Measurements from ENCODE around the gene DIMT1. TPM values are rescaled to one million over a fixed set of nuclear protein-coding genes. Genes with fewer than 3 reads are reported as not detected.

The DIMT1 gene
- 18.7 TPM for total RNA-seq
- 10 to 100 TPM; 21.9 to 26.3 (median 23.3) TPM for polyA plus RNA-seq (ENCODE audit: insufficient read depth in 1 of 8, insufficient read length in 8 of 8, low replicate concordance in 1 of 8)
- long read RNA-seq, donor 1, partial matches to known transcripts = 0 of 2 reads
- long read RNA-seq, donor 1, other reads (novel, unspliced or antisense) = 0 of 2 reads
- long read RNA-seq, donor 2, partial matches to known transcripts = 0 of 1 reads
- long read RNA-seq, donor 2, other reads (novel, unspliced or antisense) = 0 of 1 reads
- long read RNA-seq, donor 3, transcript DIMT1-201 (12 exons, 2,859 nt) = major isoform, 10 of 11 reads
- long read RNA-seq, donor 3, partial matches to known transcripts = 0 of 11 reads
- long read RNA-seq, donor 3, other reads (novel, unspliced or antisense) = 0 of 11 reads
- long read RNA-seq, donor 4, transcript DIMT1-201 (12 exons, 2,859 nt) = major isoform, 9 of 18 reads
- long read RNA-seq, donor 4, partial matches to known transcripts = 8 of 18 reads
- long read RNA-seq, donor 4, other reads (novel, unspliced or antisense) = 0 of 18 reads
- long read RNA-seq, donor 5, transcript DIMT1-201 (12 exons, 2,859 nt) = major isoform, 19 of 20 reads
- long read RNA-seq, donor 5, partial matches to known transcripts = 0 of 20 reads
- long read RNA-seq, donor 5, other reads (novel, unspliced or antisense) = 0 of 20 reads
- long read RNA-seq, donor 6, transcript DIMT1-201 (12 exons, 2,859 nt) = major isoform, 6 of 11 reads
- long read RNA-seq, donor 6, partial matches to known transcripts = 5 of 11 reads
- long read RNA-seq, donor 6, other reads (novel, unspliced or antisense) = 0 of 11 reads
- long read RNA-seq, donor 7, transcript DIMT1-201 (12 exons, 2,859 nt) = major isoform, 9 of 10 reads
- long read RNA-seq, donor 7, partial matches to known transcripts = 0 of 10 reads
- long read RNA-seq, donor 7, other reads (novel, unspliced or antisense) = 0 of 10 reads
- long read RNA-seq, donor 8, transcript DIMT1-201 (12 exons, 2,859 nt) = major isoform, 13 of 23 reads
- long read RNA-seq, donor 8, partial matches to known transcripts = 10 of 23 reads
- long read RNA-seq, donor 8, other reads (novel, unspliced or antisense) = 0 of 23 reads
- long read RNA-seq, donor 9, partial matches to known transcripts = 0 of 4 reads
- long read RNA-seq, donor 9, other reads (novel, unspliced or antisense) = 0 of 4 reads
- long read RNA-seq, donor 10, transcript DIMT1-201 (12 exons, 2,859 nt) = major isoform, 8 of 9 reads
- long read RNA-seq, donor 10, partial matches to known transcripts = 0 of 9 reads
- long read RNA-seq, donor 10, other reads (novel, unspliced or antisense) = 0 of 9 reads
- long read RNA-seq, donor 11, transcript DIMT1-201 (12 exons, 2,859 nt) = major isoform, 9 of 10 reads
- long read RNA-seq, donor 11, partial matches to known transcripts = 0 of 10 reads
- long read RNA-seq, donor 11, other reads (novel, unspliced or antisense) = 0 of 10 reads

- under 1% methylated on average over 62 of the region's 66 CpGs for WGBS (ENCODE audit: insufficient coverage)
- Histone ChIP-seq H3K4me3 (ENCODE audit: low read length) (peak within 1 kb of the TSS; percentile 90), H3K9me3 (replicated peaks; ENCODE audit: control insufficient read depth, low read depth, low read length) (no peaks in the 10 kb centered on the region), H3K36me3 (ENCODE audit: control insufficient read depth, insufficient read depth, low read length) (peaks cover 17% of the 10 kb centered on the region), H3K4me1 (ENCODE audit: control insufficient read depth, insufficient read depth, low read length) (no peaks in the 10 kb centered on the region), H3K27me3 (ENCODE audit: control insufficient read depth, insufficient read depth, low read length) (no peaks in the 10 kb centered on the region), H3K27ac (ENCODE audit: low read length) (peak within 1 kb of the TSS; percentile 98)
- DNase-seq = peak; percentile 99
Observed at GRCh38 chr5:62403411-62404250, at the start of gene DIMT1. Gene DIMT1 (minus strand): TSS chr5:62403905. CDS start chr5:62403772, 133 bp downstream.

DNA sequence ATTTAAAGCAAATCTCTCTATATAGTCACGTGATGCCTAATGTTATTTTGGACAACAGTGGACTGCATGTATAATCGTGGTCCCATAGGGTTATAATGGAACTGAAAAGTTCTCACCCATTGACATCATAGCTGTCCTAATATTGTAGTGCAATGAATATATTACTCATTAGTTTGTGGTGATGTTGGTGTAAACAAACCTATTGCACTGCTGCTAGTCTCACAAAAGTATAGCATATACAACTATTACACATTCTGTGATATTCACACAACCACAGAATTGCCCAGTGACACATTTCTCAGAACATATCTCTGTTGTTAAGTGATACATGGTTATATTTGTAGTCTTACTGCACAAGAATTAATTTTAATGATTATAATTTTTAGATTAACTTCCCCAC lies 46.6 kb upstream of the DIMT1 start:
- peaks cover 16% of the 10 kb centered on the region for H3K36me3 ChIP-seq (ENCODE audit: control insufficient read depth, insufficient read depth, low read length)
- no peaks in the 10 kb centered on the region for H3K4me1 ChIP-seq (ENCODE audit: control insufficient read depth, insufficient read depth, low read length)
- no CpG with 5 or more reads among the region's 2 CpGs for WGBS (ENCODE audit: insufficient coverage)
- H3K27ac ChIP-seq (ENCODE audit: low read length) = no peak overlapping the region
- H3K4me3 ChIP-seq (ENCODE audit: low read length) = no peak overlapping the region
- no peaks in the 10 kb centered on the region for H3K27me3 ChIP-seq (ENCODE audit: control insufficient read depth, insufficient read depth, low read length)
- H3K9me3 ChIP-seq (replicated peaks; ENCODE audit: control insufficient read depth, low read depth, low read length) = no peaks in the 10 kb centered on the region
- DNase-seq = no peak

DNA sequence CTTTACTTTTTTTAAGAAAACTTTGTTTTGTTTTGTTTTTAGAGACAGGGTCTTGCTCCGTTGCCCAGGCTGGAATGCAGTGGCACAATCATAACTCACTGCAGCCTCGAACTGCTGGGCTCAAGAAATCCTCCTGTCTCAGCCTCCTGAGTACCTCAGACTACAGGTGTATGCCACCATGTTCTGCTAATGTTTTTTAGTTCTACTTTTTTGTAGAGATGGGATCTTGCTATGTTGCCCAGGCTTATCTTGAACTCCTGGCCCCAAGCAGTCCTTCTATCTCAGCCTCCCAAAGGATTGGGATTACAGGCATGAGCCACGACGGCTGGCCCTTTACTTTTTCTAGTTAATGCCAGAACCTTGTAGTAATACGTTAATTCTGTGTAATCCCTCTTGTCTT lies 44.8 kb upstream of the DIMT1 start:
- Histone ChIP-seq H3K4me3 (ENCODE audit: low read length) (no peak overlapping the region), H3K9me3 (replicated peaks; ENCODE audit: control insufficient read depth, low read depth, low read length) (no peaks in the 10 kb centered on the region), H3K27me3 (ENCODE audit: control insufficient read depth, insufficient read depth, low read length) (no peaks in the 10 kb centered on the region), H3K27ac (ENCODE audit: low read length) (no peak overlapping the region), H3K36me3 (ENCODE audit: control insufficient read depth, insufficient read depth, low read length) (peaks cover 16% of the 10 kb centered on the region), H3K4me1 (ENCODE audit: control insufficient read depth, insufficient read depth, low read length) (no peaks in the 10 kb centered on the region)
- no CpG with 5 or more reads among the region's 5 CpGs for WGBS (ENCODE audit: insufficient coverage)
- DNase-seq = no peak

DNA sequence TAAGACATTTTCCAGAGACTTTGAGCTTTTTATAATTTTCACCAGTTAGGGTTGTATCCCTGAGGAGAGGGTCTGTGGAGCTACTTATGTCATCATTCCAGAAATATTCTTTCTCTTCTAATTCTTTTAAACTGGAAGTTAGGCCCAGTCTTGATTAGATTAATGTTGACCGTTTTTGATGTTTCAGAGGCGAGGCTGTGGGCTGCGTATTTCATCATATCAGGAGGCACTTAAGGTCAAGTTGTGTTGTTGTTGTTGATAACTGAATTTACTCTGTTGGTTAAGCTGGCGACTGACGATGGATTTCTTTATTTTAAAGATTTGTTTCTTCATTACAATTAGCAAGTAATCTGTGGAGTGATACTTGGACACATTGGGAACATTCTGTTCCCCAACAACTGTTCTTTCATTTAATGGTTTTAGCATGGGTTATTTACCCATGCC lies 28.9 kb upstream of the DIMT1 start:
- DNase-seq = peak; percentile 4
- Histone ChIP-seq H3K4me1 (ENCODE audit: control insufficient read depth, insufficient read depth, low read length) (peaks cover 3% of the 10 kb centered on the region), H3K27ac (ENCODE audit: low read length) (no peak overlapping the region), H3K36me3 (ENCODE audit: control insufficient read depth, insufficient read depth, low read length) (no peaks in the 10 kb centered on the region), H3K4me3 (ENCODE audit: low read length) (no peak overlapping the region), H3K27me3 (ENCODE audit: control insufficient read depth, insufficient read depth, low read length) (no peaks in the 10 kb centered on the region), H3K9me3 (replicated peaks; ENCODE audit: control insufficient read depth, low read depth, low read length) (no peaks in the 10 kb centered on the region)
- WGBS (ENCODE audit: insufficient coverage) = no CpG with 5 or more reads among the region's 5 CpGs

- Histone ChIP-seq H3K4me1 (ENCODE audit: control insufficient read depth, insufficient read depth, low read length) (peaks cover 3% of the 10 kb centered on the region), H3K4me3 (ENCODE audit: low read length) (no peak overlapping the region), H3K27ac (ENCODE audit: low read length) (peak overlapping the region; percentile 13), H3K27me3 (ENCODE audit: control insufficient read depth, insufficient read depth, low read length) (no peaks in the 10 kb centered on the region), H3K9me3 (replicated peaks; ENCODE audit: control insufficient read depth, low read depth, low read length) (no peaks in the 10 kb centered on the region), H3K36me3 (ENCODE audit: control insufficient read depth, insufficient read depth, low read length) (no peaks in the 10 kb centered on the region)
- WGBS (ENCODE audit: insufficient coverage) = 56% methylated on average over 7 of the region's 11 CpGs
- DNase-seq = peak; percentile 13
Observed at GRCh38 chr5:62431735-62432620, 28.3 kb upstream of the DIMT1 start.

DNA sequence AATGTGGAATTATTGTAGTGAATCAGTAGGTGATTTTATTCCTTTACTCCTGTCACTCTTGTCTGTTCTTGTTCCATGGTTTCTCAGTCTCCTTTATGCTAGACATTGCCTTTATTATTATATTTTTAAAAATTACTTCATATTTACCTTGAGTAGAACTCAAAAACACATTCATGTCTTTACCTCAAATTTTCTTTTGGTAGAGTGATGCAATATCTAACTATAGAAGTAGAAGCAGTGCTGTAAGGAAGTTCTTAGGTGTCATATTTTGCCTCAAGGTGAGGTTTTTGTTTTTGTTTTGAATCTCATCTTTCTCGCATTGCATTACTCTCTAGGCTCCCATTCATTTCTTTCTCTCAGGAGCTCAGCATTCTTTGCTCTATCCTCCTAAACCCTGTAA lies 21.1 kb upstream of the DIMT1 start:
- Histone ChIP-seq H3K4me1 (ENCODE audit: control insufficient read depth, insufficient read depth, low read length) (no peaks in the 10 kb centered on the region), H3K4me3 (ENCODE audit: low read length) (no peak overlapping the region), H3K27me3 (ENCODE audit: control insufficient read depth, insufficient read depth, low read length) (no peaks in the 10 kb centered on the region), H3K27ac (ENCODE audit: low read length) (no peak overlapping the region), H3K36me3 (ENCODE audit: control insufficient read depth, insufficient read depth, low read length) (peaks cover 3% of the 10 kb centered on the region), H3K9me3 (replicated peaks; ENCODE audit: control insufficient read depth, low read depth, low read length) (no peaks in the 10 kb centered on the region)
- no CpG with 5 or more reads among the region's 1 CpG for WGBS (ENCODE audit: insufficient coverage)
- no peak for DNase-seq

GRCh38 chr5:62421414-62421813 lies 17.7 kb upstream of the DIMT1 start:
- no peak overlapping the region for H3K27ac ChIP-seq (ENCODE audit: low read length)
- H3K4me1 ChIP-seq (ENCODE audit: control insufficient read depth, insufficient read depth, low read length) = no peaks in the 10 kb centered on the region
- H3K27me3 ChIP-seq (ENCODE audit: control insufficient read depth, insufficient read depth, low read length) = no peaks in the 10 kb centered on the region
- peaks cover 3% of the 10 kb centered on the region for H3K36me3 ChIP-seq (ENCODE audit: control insufficient read depth, insufficient read depth, low read length)
- no peaks in the 10 kb centered on the region for H3K9me3 ChIP-seq (replicated peaks; ENCODE audit: control insufficient read depth, low read depth, low read length)
- no CpG with 5 or more reads among the region's 1 CpG for WGBS (ENCODE audit: insufficient coverage)
- DNase-seq = no peak
- H3K4me3 ChIP-seq (ENCODE audit: low read length) = no peak overlapping the region

GRCh38 chr5:62419609-62420008 lies 15.9 kb upstream of the DIMT1 start:
- Histone ChIP-seq H3K4me1 (ENCODE audit: control insufficient read depth, insufficient read depth, low read length) (no peaks in the 10 kb centered on the region), H3K27ac (ENCODE audit: low read length) (no peak overlapping the region), H3K27me3 (ENCODE audit: control insufficient read depth, insufficient read depth, low read length) (no peaks in the 10 kb centered on the region), H3K9me3 (replicated peaks; ENCODE audit: control insufficient read depth, low read depth, low read length) (no peaks in the 10 kb centered on the region), H3K36me3 (ENCODE audit: control insufficient read depth, insufficient read depth, low read length) (no peaks in the 10 kb centered on the region), H3K4me3 (ENCODE audit: low read length) (no peak overlapping the region)
- DNase-seq = no peak
- WGBS (ENCODE audit: insufficient coverage) = 98% methylated on average over 3 of the region's 3 CpGs

All from muscle of leg (tissue), 16 donors.